Uterus (tissue), 4 donors: ENCODE data around the gene TMEM156. TPM values are rescaled to one million over a fixed set of nuclear protein-coding genes. Genes with fewer than 3 reads are reported as not detected.

Experiments used
- DNase-seq, 2 donors: peaks; one replicate each; pipeline ENCODE4 v3.0.0-alpha.2; 2019 to 2020
- H3K27ac ChIP-seq, 2 donors: fragments of 200-600 bp; sonication (generic); 1 replicate in 1 of 2; 2 replicates in 1 of 2; pipeline ENCODE4 v1.5.1; 2016 to 2018
- H3K27me3 ChIP-seq, 2 donors: fragments of 200-600 bp; sonication (generic); one replicate each; pipeline ENCODE4 v1.5.1; 2018 to 2019; ENCODE audit warnings: control low read depth in 1 of 2
- H3K36me3 ChIP-seq, 2 donors: fragments of 200-600 bp; sonication (generic); one replicate each; pipeline ENCODE4 v1.5.1; 2019; ENCODE audit warnings: control low read depth in 1 of 2
- H3K4me1 ChIP-seq, 2 donors: fragments of 200-600 bp; sonication (generic); one replicate each; pipeline ENCODE4 v1.5.1; 2018 to 2019; ENCODE audit warnings: control low read depth in 1 of 2
- H3K4me3 ChIP-seq, 2 donors: fragments of 200-600 bp; sonication (generic); 1 replicate in 1 of 2; 2 replicates in 1 of 2; pipeline ENCODE4 v1.5.1; 2018 to 2019; ENCODE audit warnings: mild to moderate bottlenecking in 1 of 2
- H3K9me3 ChIP-seq, 2 donors: fragments of 200-600 bp; sonication (generic); one replicate each; pipeline ENCODE4 v1.5.1; 2019; ENCODE audit warnings: control low read depth in 1 of 2
- POLR2A ChIP-seq, 2 donors: fragments of 450-650 bp; IDR thresholded peaks; one replicate each; pipeline ENCODE4 v1.6.1; 2016; ENCODE audit warnings: antibody characterized with exemption in 2 of 2, mild to moderate bottlenecking in 1 of 2, moderate library complexity in 1 of 2
- intact Hi-C: fragments of 100-400 bp; cut with DNase I; formaldehyde crosslinking; loops from one replicate; pipeline ENCODE4 v1.15.1; 2023; ENCODE audit warnings: low total_unique reads
- total RNA-seq, 4 donors: library from RNA; depleted of rRNA in 3 of 4; stranded (reverse); fragments of >200 nt in 3 of 4; gene quantifications; one replicate each; pipeline versions ENCODE4 v1.1.0 to v1.2.4, GENCODE V29; 2014 to 2023
- TF ChIP-seq, protein P1 (sequence below), 4 experiments: fragments of 200-600 bp in 2 of 4; fragments of 450-650 bp in 2 of 4; sonication (generic) in 2 of 4; IDR thresholded peaks; one replicate each; pipeline ENCODE4 v1.5.1; 2016 to 2019; ENCODE audit warnings: antibody characterized with exemption in 4 of 4, mild to moderate bottlenecking in 2 of 4, moderate library complexity in 1 of 4
- donor health status: DM: yes; HTN: yes; CAD: no.

Gene TMEM156
- total RNA-seq, 4 donors from 2014 or later, result 0.37 to 0.41 TPM; not detected in 2

DNA sequence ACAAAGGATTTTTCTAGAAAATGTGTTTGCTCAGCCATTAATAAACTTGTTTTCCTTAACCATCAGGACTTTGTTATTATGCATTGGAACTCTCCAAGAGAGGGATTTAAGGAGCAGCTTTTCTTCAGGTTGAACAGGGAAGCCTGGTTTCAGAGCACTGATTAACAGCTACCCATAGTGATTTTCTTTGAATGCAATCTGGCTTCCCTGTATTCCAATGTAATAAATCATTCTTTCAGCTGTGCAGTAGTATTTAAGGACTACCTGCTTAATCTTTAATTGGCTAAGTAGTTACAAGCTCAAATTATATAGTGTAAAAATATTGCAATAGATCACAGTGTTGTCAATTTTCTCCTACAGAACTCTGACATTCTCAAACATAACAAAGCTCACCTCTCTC is 77.5 kb downstream of the TMEM156 start:
- TF ChIP-seq, protein P1, sequence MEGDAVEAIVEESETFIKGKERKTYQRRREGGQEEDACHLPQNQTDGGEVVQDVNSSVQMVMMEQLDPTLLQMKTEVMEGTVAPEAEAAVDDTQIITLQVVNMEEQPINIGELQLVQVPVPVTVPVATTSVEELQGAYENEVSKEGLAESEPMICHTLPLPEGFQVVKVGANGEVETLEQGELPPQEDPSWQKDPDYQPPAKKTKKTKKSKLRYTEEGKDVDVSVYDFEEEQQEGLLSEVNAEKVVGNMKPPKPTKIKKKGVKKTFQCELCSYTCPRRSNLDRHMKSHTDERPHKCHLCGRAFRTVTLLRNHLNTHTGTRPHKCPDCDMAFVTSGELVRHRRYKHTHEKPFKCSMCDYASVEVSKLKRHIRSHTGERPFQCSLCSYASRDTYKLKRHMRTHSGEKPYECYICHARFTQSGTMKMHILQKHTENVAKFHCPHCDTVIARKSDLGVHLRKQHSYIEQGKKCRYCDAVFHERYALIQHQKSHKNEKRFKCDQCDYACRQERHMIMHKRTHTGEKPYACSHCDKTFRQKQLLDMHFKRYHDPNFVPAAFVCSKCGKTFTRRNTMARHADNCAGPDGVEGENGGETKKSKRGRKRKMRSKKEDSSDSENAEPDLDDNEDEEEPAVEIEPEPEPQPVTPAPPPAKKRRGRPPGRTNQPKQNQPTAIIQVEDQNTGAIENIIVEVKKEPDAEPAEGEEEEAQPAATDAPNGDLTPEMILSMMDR (IDR thresholded peaks at IDR 0.05), result no peak
- no peak for TF ChIP-seq POLR2A (IDR thresholded peaks at IDR 0.05)
- Histone ChIP-seq H3K4me1 (no peaks in the 10 kb centered on the region), H3K4me3 (no peak overlapping the region), H3K27ac (no peak overlapping the region), H3K36me3 (no peaks in the 10 kb centered on the region), H3K9me3 (no peaks in the 10 kb centered on the region), H3K27me3 (peaks cover 0 to 4% of the 10 kb centered on the region in 2 donors)
- DNase-seq, result no peak
- intact Hi-C loops, result no loop called here

DNA sequence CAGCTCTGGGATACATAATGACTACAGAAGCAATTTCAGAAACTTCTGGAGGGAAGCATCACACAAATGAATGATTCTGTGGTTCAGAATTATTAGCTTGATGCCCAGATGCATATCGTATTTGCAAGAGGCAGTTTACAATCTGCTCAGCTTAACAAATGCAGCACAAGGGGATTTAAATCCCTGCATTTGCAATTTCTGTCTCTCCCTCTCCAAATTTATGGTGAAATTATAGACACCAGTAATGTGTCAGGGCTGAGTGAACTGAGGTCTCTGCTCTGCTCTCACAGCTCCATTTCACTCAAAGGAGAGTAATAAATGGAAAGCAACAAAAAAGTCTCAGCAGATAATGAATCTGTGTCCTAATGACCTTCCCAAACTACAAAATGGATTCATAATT is 80.2 kb downstream of the TMEM156 start:
- no peak for DNase-seq
- Histone ChIP-seq H3K4me1 (peaks cover 0 to 3% of the 10 kb centered on the region in 2 donors), H3K27me3 (peaks cover 0 to 4% of the 10 kb centered on the region in 2 donors), H3K4me3 (no peak overlapping the region), H3K9me3 (no peaks in the 10 kb centered on the region), H3K36me3 (no peaks in the 10 kb centered on the region), H3K27ac (no peak overlapping the region)
- TF ChIP-seq, protein P1 (IDR thresholded peaks at IDR 0.05), result no peak
- TF ChIP-seq POLR2A (IDR thresholded peaks at IDR 0.05), result no peak
- intact Hi-C loops, result no loop called here

DNA sequence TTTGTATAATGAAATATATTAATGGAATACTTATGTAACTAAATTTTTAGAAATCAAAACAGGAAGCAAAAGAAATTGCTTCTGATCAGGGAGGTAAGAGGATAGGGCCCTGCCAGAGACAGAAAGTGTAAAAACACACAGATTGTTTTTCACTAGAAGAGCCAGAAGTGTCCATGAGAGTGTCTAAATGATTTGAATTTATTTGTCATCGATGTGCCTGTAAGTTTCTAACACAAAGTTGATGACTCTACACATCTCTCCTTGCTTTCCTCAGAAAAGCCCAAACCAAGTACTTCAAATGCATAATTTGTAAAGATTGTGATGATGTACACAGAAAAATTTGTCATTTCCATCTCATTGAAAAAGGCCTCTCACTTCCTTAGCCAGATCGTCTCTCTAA is 80.6 kb downstream of the TMEM156 start:
- no peaks in the 10 kb centered on the region for H3K36me3 ChIP-seq
- H3K4me3 ChIP-seq, result no peak overlapping the region
- H3K9me3 ChIP-seq, result no peaks in the 10 kb centered on the region
- DNase-seq, result no peak
- TF ChIP-seq POLR2A (IDR thresholded peaks at IDR 0.05), result no peak
- TF ChIP-seq, protein P1 (IDR thresholded peaks at IDR 0.05), result no peak
- peaks cover 0 to 3% of the 10 kb centered on the region in 2 donors for H3K4me1 ChIP-seq
- peaks cover 0 to 4% of the 10 kb centered on the region in 2 donors for H3K27me3 ChIP-seq
- intact Hi-C loops, result no loop called here
- no peak overlapping the region for H3K27ac ChIP-seq

DNA sequence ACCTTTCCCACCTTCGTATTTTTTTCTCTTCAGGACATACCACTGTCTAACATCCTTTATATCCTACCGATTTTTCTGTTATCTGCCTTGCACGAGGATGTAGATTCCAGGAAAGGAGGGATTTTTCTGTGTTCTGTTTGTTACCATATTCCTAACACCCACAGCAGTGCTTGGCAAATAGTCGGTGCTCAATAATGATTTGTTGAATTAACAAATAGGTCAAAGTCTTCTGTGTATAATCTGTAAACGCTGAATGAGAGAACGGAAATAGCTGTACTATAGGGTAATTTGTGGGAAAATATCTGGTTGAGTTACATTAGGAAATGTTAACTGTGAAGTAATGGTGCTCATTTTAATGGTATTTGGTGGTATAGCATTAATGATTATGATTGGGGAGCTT is 81.5 kb downstream of the TMEM156 start:
- H3K27me3 ChIP-seq, result peaks cover 0 to 1% of the 10 kb centered on the region in 2 donors
- intact Hi-C loops, result no loop called here
- no peaks in the 10 kb centered on the region for H3K9me3 ChIP-seq
- H3K4me3 ChIP-seq, result no peak overlapping the region
- H3K27ac ChIP-seq, result no peak overlapping the region
- TF ChIP-seq POLR2A (IDR thresholded peaks at IDR 0.05), result no peak
- TF ChIP-seq, protein P1 (IDR thresholded peaks at IDR 0.05), result no peak
- H3K36me3 ChIP-seq, result no peaks in the 10 kb centered on the region
- DNase-seq, result no peak
- H3K4me1 ChIP-seq, result peaks cover 0 to 3% of the 10 kb centered on the region in 2 donors

DNA sequence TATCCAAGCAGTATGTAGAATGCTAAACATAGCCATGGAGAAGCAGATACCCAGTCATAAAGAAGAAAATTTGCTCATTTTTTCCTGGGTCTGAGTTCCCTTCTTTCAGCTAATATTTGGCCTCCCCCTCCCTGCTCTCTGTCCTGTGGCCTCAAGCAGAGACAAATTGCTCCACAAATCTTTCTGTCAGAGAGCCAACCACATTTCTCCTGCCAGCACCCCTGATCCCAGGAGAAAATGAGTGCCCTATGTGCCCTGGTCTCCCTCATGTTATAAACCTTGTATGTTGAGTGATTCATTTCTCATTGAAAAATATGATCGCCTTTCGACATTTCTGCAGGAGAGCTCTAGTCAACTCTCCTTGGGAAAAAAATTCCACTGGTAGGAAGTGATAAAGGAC is 82.0 kb downstream of the TMEM156 start:
- H3K9me3 ChIP-seq, result no peaks in the 10 kb centered on the region
- TF ChIP-seq POLR2A (IDR thresholded peaks at IDR 0.05), result no peak
- TF ChIP-seq, protein P1 (IDR thresholded peaks at IDR 0.05), result no peak
- H3K36me3 ChIP-seq, result no peaks in the 10 kb centered on the region
- intact Hi-C loops, result no loop called here
- no peak overlapping the region for H3K4me3 ChIP-seq
- H3K27me3 ChIP-seq, result no peaks in the 10 kb centered on the region
- H3K27ac ChIP-seq, result no peak overlapping the region
- no peak for DNase-seq
- H3K4me1 ChIP-seq, result peaks cover 0 to 3% of the 10 kb centered on the region in 2 donors
